Measurements from ENCODE around the gene CXADR. TPM values are rescaled to one million over a fixed set of nuclear protein-coding genes. Genes with fewer than 3 reads are reported as not detected.

CXADR gene
- total RNA-seq, 1 experiment from 2014 or later: 51.7 TPM

- DNase-seq: no peak
Observed at GRCh38 chr21:17526776-17527175, 13.9 kb downstream of the CXADR start.

GRCh38 chr21:17527240-17527639, 14.4 kb downstream of the CXADR start:
- H3K27me3 Mint-ChIP-seq (ENCODE audit: unreplicated experiment): no peaks in the 10 kb centered on the region
- peak overlapping the region; percentile 17 for H3K4me3 Mint-ChIP-seq (ENCODE audit: low read depth, unreplicated experiment)
- TF ChIP-seq CTCF (IDR thresholded peaks at IDR 0.05; ENCODE audit: unreplicated experiment): no peak
- peaks cover 7% of the 10 kb centered on the region for H3K36me3 Mint-ChIP-seq (ENCODE audit: insufficient read depth, unreplicated experiment)
- DNase-seq: peak; percentile 30
- H3K9me3 Mint-ChIP-seq (ENCODE audit: low read depth, unreplicated experiment): no peaks in the 10 kb centered on the region
- peak overlapping the region; percentile 87 for H3K27ac Mint-ChIP-seq (ENCODE audit: unreplicated experiment)
- peaks cover 41% of the 10 kb centered on the region for H3K4me1 Mint-ChIP-seq (ENCODE audit: low read depth, unreplicated experiment)
- CTCF ChIA-PET: interaction anchor here (0.6 to 1.3 kb wide), 4 partner anchors 15 to 141 kb away, joined by 3 to 5 read pairs (median 4); no protein-coding TSS in a partner anchor
- BruUV-seq (replicated peaks): no TSS peak
- intact Hi-C loops (cut with micrococcal nuclease; ENCODE audit: unreplicated experiment): loop anchor here (2.0 kb wide), 1 partner anchor 14 kb away; the partner anchor contains the start of gene CXADR

More at GRCh38 chr21:17526776-17527175, 13.9 kb downstream of the CXADR start:
- Mint-ChIP-seq H3K27ac (ENCODE audit: unreplicated experiment) (peak overlapping the region; percentile 87), H3K9me3 (ENCODE audit: low read depth, unreplicated experiment) (no peaks in the 10 kb centered on the region), H3K4me1 (ENCODE audit: low read depth, unreplicated experiment) (peaks cover 44% of the 10 kb centered on the region), H3K4me3 (ENCODE audit: low read depth, unreplicated experiment) (peak overlapping the region; percentile 17), H3K27me3 (ENCODE audit: unreplicated experiment) (no peaks in the 10 kb centered on the region), H3K36me3 (ENCODE audit: insufficient read depth, unreplicated experiment) (peaks cover 7% of the 10 kb centered on the region)
- CTCF ChIA-PET: interaction anchor here (0.6 to 1.3 kb wide), 3 partner anchors 15 to 140 kb away, joined by 3 to 4 read pairs (median 4); no protein-coding TSS in a partner anchor
- no peak for TF ChIP-seq CTCF (IDR thresholded peaks at IDR 0.05; ENCODE audit: unreplicated experiment)
- no TSS peak for BruUV-seq (replicated peaks)
- intact Hi-C loops (cut with micrococcal nuclease; ENCODE audit: unreplicated experiment): loop anchor here (2.0 kb wide), 1 partner anchor 14 kb away; the partner anchor contains the start of gene CXADR

GRCh38 chr21:17527711-17528110, 14.9 kb downstream of the CXADR start:
- BruUV-seq (replicated peaks): no TSS peak
- DNase-seq: no peak
- Mint-ChIP-seq H3K36me3 (ENCODE audit: insufficient read depth, unreplicated experiment) (peaks cover 7% of the 10 kb centered on the region), H3K27ac (ENCODE audit: unreplicated experiment) (peak overlapping the region; percentile 87), H3K27me3 (ENCODE audit: unreplicated experiment) (no peaks in the 10 kb centered on the region), H3K9me3 (ENCODE audit: low read depth, unreplicated experiment) (no peaks in the 10 kb centered on the region), H3K4me1 (ENCODE audit: low read depth, unreplicated experiment) (peaks cover 36% of the 10 kb centered on the region), H3K4me3 (ENCODE audit: low read depth, unreplicated experiment) (peak overlapping the region; percentile 17)
- intact Hi-C loops (cut with micrococcal nuclease; ENCODE audit: unreplicated experiment): loop anchor here (2.0 kb wide), 1 partner anchor 15 kb away; the partner anchor contains the start of gene CXADR
- TF ChIP-seq CTCF (IDR thresholded peaks at IDR 0.05; ENCODE audit: unreplicated experiment): no peak
- CTCF ChIA-PET: interaction anchor here (0.6 to 2.1 kb wide), 6 partner anchors 9 to 1574 kb away, joined by 3 to 6 read pairs (median 4); no protein-coding TSS in a partner anchor

- TF ChIP-seq CTCF (IDR thresholded peaks at IDR 0.05; ENCODE audit: unreplicated experiment): no peak
- H3K4me3 Mint-ChIP-seq (ENCODE audit: low read depth, unreplicated experiment): no peak overlapping the region
- no peaks in the 10 kb centered on the region for H3K27me3 Mint-ChIP-seq (ENCODE audit: unreplicated experiment)
- CTCF ChIA-PET: interaction anchor here (2.1 kb wide), 1 partner anchor 11 kb away, joined by 4 read pairs; no protein-coding TSS in a partner anchor
- intact Hi-C loops (cut with micrococcal nuclease; ENCODE audit: unreplicated experiment): no loop called here
- H3K36me3 Mint-ChIP-seq (ENCODE audit: insufficient read depth, unreplicated experiment): peaks cover 7% of the 10 kb centered on the region
- no peaks in the 10 kb centered on the region for H3K9me3 Mint-ChIP-seq (ENCODE audit: low read depth, unreplicated experiment)
- DNase-seq: no peak
- H3K27ac Mint-ChIP-seq (ENCODE audit: unreplicated experiment): no peak overlapping the region
- H3K4me1 Mint-ChIP-seq (ENCODE audit: low read depth, unreplicated experiment): peaks cover 19% of the 10 kb centered on the region
- BruUV-seq (replicated peaks): no TSS peak
Observed at GRCh38 chr21:17529648-17530047, 16.8 kb downstream of the CXADR start.

All from Calu3 (cell line).